ENCODE results near the gene TOMM70. TPM values are rescaled to one million over a fixed set of nuclear protein-coding genes. Genes with fewer than 3 reads are reported as not detected.

Gene TOMM70
- total and polyA plus RNA-seq, 7 donors, result 51.1 to 97.2 (median 76.7) TPM

- Histone ChIP-seq H3K27me3 (ENCODE audit: insufficient read depth in 3 of 3, low read length in 2 of 3) (no peaks in the 10 kb centered on the region), H3K4me1 (peaks cover 8% of the 10 kb centered on the region), H3K9me3 (no peaks in the 10 kb centered on the region), H3K27ac (peak overlapping the region; percentile 92), H3K4me3 (peak overlapping the region; percentile 83), H3K36me3 (ENCODE audit: insufficient read depth in 1 of 2, low read depth in 1 of 2) (peaks cover 0 to 18% of the 10 kb centered on the region in 2 donors)
- ATAC-seq (peak in 3 of 4 donors; percentile 19 to 48 (median 23)), DNase-seq (no peak)
- intact Hi-C loops (cut with DNase I), result loop anchor here (5.0 to 10.0 kb wide), 2 partner anchors 37 to 501 kb away; no protein-coding TSS in a partner anchor
- no peak for TF ChIP-seq CTCF (IDR thresholded peaks at IDR 0.05)
- 75 to 87% (median 78%) methylated on average over 14 of the region's 14 CpGs for WGBS, 3 donors
Observed at GRCh38 chr3:100335434-100335833, 65.5 kb downstream of the TOMM70 start.

GRCh38 chr3:100334488-100335351 lies 66.2 kb downstream of the TOMM70 start, which contains the start of gene NIT2:
NIT2 (plus strand) TSS chr3:100334757; CDS start chr3:100334792, 35 bp downstream.
- Histone ChIP-seq H3K4me3 (peak within 1 kb of the TSS; percentile 83), H3K27me3 (ENCODE audit: insufficient read depth in 3 of 3, low read length in 2 of 3) (no peaks in the 10 kb centered on the region), H3K36me3 (ENCODE audit: insufficient read depth in 1 of 2, low read depth in 1 of 2) (peaks cover 0 to 11% of the 10 kb centered on the region in 2 donors), H3K4me1 (peaks cover 8% of the 10 kb centered on the region), H3K27ac (peak within 1 kb of the TSS; percentile 92), H3K9me3 (no peaks in the 10 kb centered on the region)
- TF ChIP-seq CTCF (IDR thresholded peaks at IDR 0.05), result no peak
- ATAC-seq (peak; percentile 94 to 96 (median 96)), DNase-seq (peak; percentile 88 to 95)
- intact Hi-C loops (cut with DNase I), result loop anchor here (5.0 to 10.0 kb wide), 2 partner anchors 38 to 500 kb away; no protein-coding TSS in a partner anchor
- 0 to 1% (median 1%) methylated on average over 20 to 77 of the region's 77 CpGs for WGBS, 3 donors

- no peak for TF ChIP-seq CTCF (IDR thresholded peaks at IDR 0.05)
Observed at GRCh38 chr3:100333970-100334487, 66.9 kb downstream of the TOMM70 start.

GRCh38 chr3:100333051-100333450 lies 67.8 kb downstream of the TOMM70 start:
- Histone ChIP-seq H3K27ac (no peak overlapping the region), H3K9me3 (no peaks in the 10 kb centered on the region), H3K36me3 (ENCODE audit: insufficient read depth in 1 of 2, low read depth in 1 of 2) (no peaks in the 10 kb centered on the region), H3K27me3 (ENCODE audit: insufficient read depth in 3 of 3, low read length in 2 of 3) (no peaks in the 10 kb centered on the region), H3K4me1 (peaks cover 8% of the 10 kb centered on the region), H3K4me3 (no peak overlapping the region)
- TF ChIP-seq CTCF (IDR thresholded peaks at IDR 0.05), result no peak
- DNase-seq, result no peak
- ATAC-seq, result no peak
- intact Hi-C loops (cut with DNase I), result loop anchor here in 1 of 2 donors (10.0 kb wide), 1 partner anchor 498 kb away; no protein-coding TSS in a partner anchor

More at GRCh38 chr3:100333970-100334487, 66.9 kb downstream of the TOMM70 start:
- H3K4me1 ChIP-seq, result peaks cover 8% of the 10 kb centered on the region
- no peaks in the 10 kb centered on the region for H3K27me3 ChIP-seq (ENCODE audit: insufficient read depth in 3 of 3, low read length in 2 of 3)
- peak overlapping the region; percentile 83 for H3K4me3 ChIP-seq
- DNase-seq, result no peak
- peak overlapping the region; percentile 92 for H3K27ac ChIP-seq
- 41 to 51% (median 42%) methylated on average over 14 of the region's 14 CpGs for WGBS, 3 donors
- H3K36me3 ChIP-seq (ENCODE audit: insufficient read depth in 1 of 2, low read depth in 1 of 2), result peaks cover 0 to 4% of the 10 kb centered on the region in 2 donors
- no peaks in the 10 kb centered on the region for H3K9me3 ChIP-seq
- ATAC-seq, result peak; percentile 6 to 31 (median 21)
- intact Hi-C loops (cut with DNase I), result loop anchor here in 1 of 2 donors (10.0 kb wide), 1 partner anchor 499 kb away; no protein-coding TSS in a partner anchor
